H4 (cell line): ENCODE measurements around the gene PTN. TPM values are rescaled to one million over a fixed set of nuclear protein-coding genes. Genes with fewer than 3 reads are reported as not detected.
"Not testable (repeated sequence)": the region's sequence is repeated elsewhere in the genome, so short reads cannot be mapped to it uniquely, and the experiment has no call there.

ENCODE experiments used
- DNase-seq: peaks from one replicate; pipeline ENCODE4 v3.0.0-alpha.2; 2015; ENCODE audit warnings: low spot score
- total RNA-seq: library from RNA; depleted of rRNA; stranded (reverse); fragments of >200 nt; shearing (Covaris generic); gene quantifications from 2 replicates; pipeline ENCODE4 v1.2.3, GENCODE V29; 2014

Gene PTN
- total RNA-seq, 1 experiment from 2014 or later: 83.7 TPM

GRCh38 chr7:137268001-137268865 lies 75.3 kb downstream of the PTN start:
- DNase-seq: not testable (repeated sequence)

- DNase-seq: no peak
Measured at GRCh38 chr7:137266764-137267163, 76.8 kb downstream of the PTN start.

GRCh38 chr7:137265480-137265879 lies 78.1 kb downstream of the PTN start:
- DNase-seq: not testable (repeated sequence)

- DNase-seq: no peak
Measured at GRCh38 chr7:137262599-137262998, 80.9 kb downstream of the PTN start.

GRCh38 chr7:137258552-137258951 lies 85.0 kb downstream of the PTN start:
- no peak for DNase-seq

GRCh38 chr7:137254766-137255165 lies 88.8 kb downstream of the PTN start:
- no peak for DNase-seq

GRCh38 chr7:137245890-137246289 lies 97.6 kb downstream of the PTN start:
- no peak for DNase-seq

- DNase-seq: no peak
Measured at GRCh38 chr7:137245186-137245585, 98.3 kb downstream of the PTN start.

- DNase-seq: no peak
Measured at GRCh38 chr7:137243741-137244140, 99.8 kb downstream of the PTN start.

- no peak for DNase-seq
Measured at GRCh38 chr7:137242616-137243015, 100.9 kb downstream of the PTN start.

- DNase-seq: no peak
Measured at GRCh38 chr7:137241655-137242360, 101.7 kb downstream of the PTN start.

GRCh38 chr7:137239186-137239585 lies 104.3 kb downstream of the PTN start:
- not testable (repeated sequence) for DNase-seq

GRCh38 chr7:137235434-137235833 lies 108.1 kb downstream of the PTN start:
- no peak for DNase-seq

GRCh38 chr7:137231167-137231566 lies 112.4 kb downstream of the PTN start:
- no peak for DNase-seq

GRCh38 chr7:137221467-137221866 lies 122.1 kb downstream of the PTN start:
- DNase-seq: no peak

- DNase-seq: no peak
Measured at GRCh38 chr7:137213744-137214143, 129.8 kb downstream of the PTN start.

GRCh38 chr7:137209151-137209817 lies 134.2 kb downstream of the PTN start:
- peak; percentile 30 for DNase-seq

- no peak for DNase-seq
Measured at GRCh38 chr7:137206770-137207169, 136.8 kb downstream of the PTN start.

- DNase-seq: no peak
Measured at GRCh38 chr7:137204246-137204645, 139.3 kb downstream of the PTN start.

- DNase-seq: no peak
Measured at GRCh38 chr7:137203351-137203750, 140.2 kb downstream of the PTN start.

GRCh38 chr7:137196648-137197047 lies 146.9 kb downstream of the PTN start:
- DNase-seq: no peak

- no peak for DNase-seq
Measured at GRCh38 chr7:137195996-137196395, 147.5 kb downstream of the PTN start.
